SHP77 (cell line): ENCODE data around the gene ZNF184.

Source experiments
- DNase-seq, 2 experiments: peaks; one replicate each; lab custom pipeline; 2025; lab: John Stamatoyannopoulos, UW

ZNF184 gene

DNA sequence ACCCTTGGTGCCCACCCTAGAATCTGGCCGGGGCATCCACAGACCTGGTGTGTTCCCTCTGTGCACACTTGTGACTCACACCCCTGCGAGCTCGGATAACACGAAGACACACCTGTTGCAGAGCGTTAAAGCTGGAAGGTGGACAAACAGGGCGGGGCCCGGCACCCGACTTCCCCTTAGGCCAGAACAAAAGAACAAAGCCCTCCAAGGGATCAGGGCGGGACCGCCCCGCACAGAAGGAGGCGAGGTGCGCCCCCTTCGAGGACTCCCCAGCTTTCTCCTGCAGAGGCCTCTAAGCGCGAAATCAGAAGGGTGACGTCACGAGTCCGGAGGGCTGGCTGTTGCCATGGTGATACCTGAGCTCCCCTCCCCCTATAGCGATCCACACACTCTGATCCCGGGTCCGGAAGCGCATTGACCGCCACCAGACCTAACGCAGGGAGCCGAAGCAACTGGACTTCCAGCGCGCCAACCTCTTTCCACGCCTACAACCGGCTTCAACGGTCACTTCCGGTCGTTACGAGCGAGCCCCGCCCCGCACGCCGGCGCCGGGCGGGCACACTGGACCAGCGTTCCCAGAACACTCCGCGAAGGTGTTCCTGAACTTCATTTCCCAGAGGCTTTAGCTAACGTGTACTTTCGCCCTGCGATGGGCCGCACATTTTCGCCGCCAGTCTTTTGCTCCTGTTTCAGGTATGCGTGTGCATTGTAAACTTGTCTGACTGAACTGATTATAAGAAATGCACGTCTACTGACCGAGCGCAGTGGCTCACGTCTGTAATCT lies at the start of gene ZNF184:
Gene ZNF184, minus strand, starts transcription at position 489 of the 784 bp plus-strand sequence. CDS start 811 bp downstream, outside the sequence.
- peak; percentile 94 to 96 for DNase-seq

DNA sequence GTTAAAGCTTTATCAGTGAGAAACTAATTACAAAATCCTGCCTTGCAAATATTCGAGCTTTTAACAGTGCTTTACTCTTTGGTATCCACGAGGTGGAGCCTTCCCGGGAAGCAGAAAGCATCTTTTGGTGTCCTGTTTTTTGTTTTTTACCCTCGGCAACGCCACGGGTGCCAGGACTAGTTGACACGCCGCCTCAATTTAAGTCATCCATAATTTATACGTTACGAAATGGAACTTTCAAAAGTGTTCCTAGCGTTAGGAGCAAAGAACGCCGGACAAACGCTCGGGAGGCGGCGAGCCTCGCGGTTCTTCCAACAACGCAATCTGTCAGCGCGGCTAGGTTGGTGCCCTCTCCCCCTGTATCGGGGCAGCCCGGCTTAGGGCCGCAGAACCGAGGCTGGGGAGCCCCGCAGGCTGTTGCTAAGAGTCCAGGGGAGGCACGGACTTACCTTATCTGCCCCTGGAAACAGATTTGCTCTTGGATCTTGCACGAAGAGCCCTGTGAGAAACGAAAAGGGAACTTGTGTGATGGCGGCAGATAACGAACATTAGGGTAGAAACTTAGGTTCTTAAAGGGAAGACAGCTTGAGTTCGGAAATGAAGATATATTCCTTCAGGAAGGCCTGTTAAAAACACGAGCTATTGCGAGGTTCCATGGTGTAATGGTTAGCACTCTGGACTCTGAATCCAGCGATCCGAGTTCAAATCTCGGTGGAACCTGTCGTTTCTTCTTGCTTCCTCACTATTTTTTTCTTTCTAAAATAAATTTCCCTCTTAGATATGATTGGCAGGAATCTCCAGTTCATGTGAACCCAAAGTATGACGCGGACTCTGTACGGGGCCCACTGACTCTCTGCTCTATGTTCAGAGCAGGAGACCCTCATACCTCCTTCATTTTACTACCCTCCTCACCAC lies 46.2 kb upstream of the ZNF184 start:
- peak; percentile 71 to 76 for DNase-seq

DNA sequence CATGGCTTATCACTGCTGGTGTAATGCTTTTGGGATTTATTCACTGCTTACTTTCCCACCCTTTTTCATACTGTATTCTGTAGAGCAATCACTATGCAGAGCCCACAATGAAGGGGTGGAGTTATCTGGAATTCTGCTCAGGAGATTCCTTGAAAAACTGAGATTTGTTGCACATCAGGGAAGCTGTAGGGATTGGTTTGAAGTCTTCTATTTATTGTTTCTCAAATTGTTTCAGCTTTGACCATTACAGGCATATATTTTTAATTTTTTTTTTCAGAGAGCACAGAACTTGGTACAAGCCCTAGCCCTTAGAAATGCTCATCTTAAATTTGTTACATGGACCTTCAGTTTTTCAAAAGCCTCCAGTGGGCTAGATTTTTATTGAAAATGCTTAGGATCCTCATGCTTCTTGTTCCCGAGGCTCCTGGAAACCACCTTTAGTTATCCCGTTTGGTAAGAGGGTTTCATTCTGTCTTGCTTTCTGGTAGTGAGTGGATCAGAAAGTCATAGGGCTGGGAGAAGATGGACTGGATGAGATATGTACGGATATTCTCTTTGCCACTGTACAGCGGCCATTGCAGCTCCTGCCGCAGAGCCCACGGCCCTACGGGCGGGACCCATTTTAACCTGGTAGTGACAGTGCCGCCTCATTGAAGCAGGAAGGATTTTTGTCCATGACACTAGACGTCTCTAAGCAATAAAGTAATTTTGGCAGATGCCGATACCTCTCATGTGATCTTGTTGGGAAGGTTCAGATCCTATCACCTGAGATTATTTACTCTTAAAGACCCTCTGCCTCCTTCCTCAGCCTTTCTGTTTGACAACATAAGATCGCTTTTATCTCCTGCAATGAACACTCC lies 45.3 kb upstream of the ZNF184 start:
- peak; percentile 30 to 38 for DNase-seq

DNA sequence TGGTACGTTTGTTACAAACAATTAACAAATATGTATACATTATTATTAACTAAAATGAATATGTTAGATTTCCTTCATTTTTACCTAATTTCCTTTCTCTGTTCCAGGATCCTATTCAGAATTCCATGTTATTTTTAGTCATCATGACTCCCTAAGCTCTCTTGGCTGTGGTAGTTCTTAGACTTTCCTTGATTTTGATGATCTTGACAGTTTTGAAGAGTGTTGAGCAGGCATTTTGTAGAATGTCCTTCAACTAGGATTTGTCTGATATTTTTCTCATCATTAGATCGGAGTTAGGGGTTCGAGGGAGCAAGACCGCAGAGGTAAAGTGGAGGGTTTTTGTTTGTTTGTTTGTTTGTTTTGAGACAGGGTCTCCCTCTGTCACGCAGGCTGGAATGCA lies 44.3 kb upstream of the ZNF184 start:
- DNase-seq, result no peak

DNA sequence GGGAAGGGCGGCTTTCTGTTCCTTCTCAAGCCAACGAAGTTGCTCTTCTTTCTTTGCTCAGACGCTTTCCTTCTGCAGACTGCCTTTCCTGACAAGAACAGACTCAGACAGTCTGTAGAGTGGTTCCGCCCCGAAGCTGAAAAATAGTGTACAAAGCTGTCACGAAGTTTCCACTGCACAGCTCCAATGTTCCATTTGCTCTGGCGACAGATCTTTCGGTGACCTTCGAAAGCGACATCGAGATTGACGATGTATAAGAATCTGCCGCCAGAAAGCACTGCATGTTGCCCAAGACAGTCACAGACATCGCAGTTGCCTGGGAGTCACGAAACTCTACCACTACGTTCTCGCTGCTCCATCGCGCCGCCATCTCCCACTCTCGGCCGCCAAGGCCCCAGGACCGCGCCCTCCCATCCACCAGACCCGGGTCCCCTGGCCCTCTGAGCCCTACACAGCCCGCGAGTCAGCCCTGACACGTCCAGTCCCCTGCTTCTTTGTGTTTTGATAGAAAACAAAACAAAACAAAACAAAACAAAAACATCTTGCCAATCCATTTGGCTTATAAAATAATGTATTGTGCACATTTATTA lies 42.1 kb upstream of the ZNF184 start:
- no peak for DNase-seq

DNA sequence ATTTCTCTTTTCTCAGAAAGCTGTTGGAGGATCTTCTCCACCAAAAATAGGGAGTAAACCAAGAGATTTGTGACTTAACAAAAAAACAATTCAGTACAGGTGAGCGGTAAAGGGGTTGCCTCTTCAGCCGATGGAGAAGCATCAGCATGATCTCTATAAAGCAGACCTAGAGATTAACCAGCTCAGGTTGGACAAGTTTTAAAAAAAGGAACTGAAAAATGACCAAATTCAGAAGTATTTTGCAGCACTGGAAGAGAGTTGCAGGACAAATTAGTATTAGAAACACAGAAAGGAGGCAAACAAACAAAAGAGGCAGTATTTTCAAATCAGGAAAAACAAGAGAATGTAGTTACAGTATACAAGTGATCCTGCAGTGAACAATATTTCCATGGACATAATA lies 39.6 kb upstream of the ZNF184 start:
- DNase-seq, result no peak

DNA sequence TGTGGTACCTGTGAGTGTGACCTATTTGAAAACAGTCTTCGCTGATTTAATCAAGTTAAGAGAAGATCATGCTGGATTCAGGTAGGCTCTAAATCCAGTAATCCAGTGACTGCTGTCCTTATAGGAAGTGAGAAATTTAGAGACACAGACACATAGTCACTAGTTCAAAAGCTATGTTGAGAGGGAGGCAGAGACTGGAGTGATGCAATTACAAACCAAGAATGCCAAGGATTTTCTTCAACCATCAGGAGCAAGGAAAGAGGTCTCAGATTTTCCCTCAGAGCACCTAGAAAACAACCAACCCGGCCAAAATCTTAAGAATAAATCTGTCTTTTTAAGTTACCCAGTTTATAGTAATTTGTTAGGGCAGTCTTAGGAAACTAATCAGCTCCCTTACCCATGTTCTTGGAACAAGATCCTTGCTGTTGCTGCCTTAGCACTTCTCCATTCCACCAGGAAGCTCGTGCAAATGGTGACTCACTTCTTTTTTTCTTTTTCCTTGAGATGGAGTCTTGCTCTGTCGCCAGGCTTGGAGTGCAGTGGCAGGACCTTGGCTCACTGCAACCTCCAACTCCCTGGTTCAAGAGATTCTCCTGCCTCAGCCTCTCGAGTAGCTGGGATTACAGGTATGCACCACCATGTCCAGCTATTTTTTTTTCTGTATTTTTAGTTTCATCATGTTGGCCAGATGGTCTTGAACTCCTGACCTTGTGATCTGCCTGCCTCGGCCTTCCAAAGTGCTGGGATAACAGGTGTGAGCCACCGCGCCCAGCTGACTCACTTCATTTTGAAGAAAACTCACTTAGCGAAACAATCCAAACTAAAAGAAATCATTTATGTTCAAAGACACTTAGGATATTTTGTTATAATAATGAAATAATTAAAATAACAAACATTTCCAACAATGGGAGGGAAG lies 34.4 kb upstream of the ZNF184 start:
- DNase-seq, result no peak

DNA sequence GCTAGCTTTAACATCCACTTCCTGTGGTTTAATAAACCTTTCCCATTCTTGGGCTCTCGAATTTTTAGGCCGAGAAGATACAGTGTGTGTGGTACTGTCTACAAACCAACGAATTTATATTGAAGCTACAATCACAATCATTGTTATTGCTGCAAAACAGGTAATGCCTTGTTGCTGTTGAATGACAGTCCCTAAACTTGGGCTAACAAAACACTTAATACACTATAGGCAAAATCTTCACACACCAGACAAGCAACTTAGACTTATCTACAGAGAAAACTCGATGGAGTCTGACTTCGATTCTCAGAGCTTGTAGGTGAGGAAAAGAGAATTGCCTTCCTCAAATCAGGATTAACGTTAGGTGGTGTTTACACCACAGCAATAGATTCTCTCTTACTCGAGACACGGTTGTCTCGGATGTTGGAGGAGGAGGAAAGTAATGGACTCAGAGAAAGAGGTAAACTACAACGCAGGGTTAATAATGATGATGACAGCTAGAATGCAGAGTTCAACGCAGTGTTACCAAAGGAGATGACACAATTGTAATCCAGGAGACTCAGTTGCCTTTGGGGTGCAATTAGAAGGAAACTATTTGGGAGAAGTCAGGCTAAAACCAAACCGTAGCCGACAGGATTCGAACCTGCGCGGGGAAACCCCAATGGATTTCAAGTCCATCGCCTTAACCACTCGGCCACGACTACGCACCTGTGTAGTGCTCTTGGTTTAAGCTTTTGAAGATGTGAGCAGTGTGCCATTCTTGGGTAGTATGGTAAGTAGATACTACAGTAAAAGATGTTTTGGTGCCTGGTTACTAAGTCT lies 32.5 kb upstream of the ZNF184 start:
- peak; percentile 53 to 67 for DNase-seq

DNA sequence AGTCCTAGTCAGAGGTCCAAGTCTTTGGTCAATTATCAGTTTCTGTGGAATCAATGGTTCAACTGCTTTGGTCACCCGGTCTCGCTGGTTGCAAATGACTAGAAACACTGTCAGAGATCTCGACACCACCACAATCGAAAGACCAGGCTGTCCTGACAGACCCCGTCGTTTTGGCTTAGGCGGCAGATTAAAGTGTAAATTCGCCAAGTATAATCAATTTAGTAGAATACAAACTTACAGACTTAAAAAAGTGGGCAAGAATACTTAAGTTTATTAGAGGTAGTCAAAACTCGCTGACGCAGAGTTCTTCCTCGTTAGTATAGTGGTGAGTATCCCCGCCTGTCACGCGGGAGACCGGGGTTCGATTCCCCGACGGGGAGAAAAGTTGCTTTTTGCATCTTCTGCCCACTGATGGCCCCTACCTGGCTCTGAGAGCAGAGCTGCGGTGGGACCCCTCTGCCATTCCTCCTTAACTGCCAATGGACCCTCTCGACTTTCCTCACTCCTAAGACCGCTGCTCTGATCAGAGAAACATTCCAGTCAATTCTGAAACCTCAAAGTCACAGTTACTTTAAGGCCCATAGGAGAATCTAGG lies 30.6 kb upstream of the ZNF184 start:
- DNase-seq, result peak; percentile 25 to 56

DNA sequence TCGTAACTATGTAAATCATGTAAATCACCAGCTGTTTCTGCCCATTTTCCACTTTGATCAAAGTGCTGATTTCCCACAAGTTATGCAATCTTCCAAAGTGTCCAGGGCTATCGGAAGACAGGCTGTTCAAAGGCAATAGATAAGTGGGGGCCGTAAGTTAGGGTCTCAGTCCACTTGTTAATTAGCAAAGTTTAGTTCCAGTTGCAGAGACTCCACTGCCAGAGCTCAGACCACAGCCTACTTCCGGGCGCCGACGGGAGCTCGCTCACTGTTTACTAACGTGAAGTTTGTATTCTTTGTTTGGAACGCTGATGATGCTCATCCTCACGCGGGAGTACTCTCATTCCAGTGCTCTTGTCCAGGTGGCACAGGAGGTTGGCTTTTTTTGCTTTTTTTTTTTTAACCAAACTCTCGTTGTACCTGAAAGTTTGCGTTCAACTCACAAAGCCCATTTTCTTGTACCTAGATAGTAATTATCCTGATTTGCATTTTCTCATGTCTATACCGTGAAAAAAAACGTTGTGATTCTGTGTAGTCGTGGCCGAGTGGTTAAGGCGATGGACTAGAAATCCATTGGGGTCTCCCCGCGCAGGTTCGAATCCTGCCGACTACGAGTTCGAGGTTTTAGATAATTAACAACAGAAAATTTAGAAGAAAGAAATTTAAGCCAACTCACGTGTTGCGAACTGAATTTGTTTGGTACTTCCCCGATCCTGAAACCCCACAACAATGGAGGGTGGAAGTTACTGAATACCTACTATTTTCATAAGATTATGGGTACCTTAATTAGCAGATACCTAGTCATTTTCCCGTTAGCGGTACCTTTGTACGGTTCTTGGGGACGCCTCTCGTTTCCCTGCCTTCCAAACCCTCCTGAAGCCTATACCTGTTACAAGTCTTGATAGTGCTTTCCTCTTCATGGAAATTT lies 29.9 kb upstream of the ZNF184 start:
- peak; percentile 69 to 78 for DNase-seq

DNA sequence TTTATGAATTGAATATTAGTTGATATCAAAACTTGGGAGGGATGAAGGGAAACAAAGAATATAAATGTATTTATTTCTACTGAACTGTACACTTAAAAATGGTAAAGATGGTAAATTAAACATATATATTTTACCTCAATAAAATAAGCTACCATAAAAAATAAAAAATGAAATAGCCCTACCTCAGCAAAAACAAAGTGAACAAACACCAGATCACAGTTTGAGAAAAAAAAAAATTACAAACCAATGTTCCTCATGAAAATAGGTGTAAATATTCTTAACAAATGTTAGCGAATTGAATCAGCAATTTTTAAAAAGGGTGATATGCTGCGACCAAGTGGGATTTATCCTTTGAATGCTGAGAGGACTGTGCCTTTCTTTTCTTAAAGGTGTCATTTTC lies 28.3 kb upstream of the ZNF184 start:
- DNase-seq, result no peak

DNA sequence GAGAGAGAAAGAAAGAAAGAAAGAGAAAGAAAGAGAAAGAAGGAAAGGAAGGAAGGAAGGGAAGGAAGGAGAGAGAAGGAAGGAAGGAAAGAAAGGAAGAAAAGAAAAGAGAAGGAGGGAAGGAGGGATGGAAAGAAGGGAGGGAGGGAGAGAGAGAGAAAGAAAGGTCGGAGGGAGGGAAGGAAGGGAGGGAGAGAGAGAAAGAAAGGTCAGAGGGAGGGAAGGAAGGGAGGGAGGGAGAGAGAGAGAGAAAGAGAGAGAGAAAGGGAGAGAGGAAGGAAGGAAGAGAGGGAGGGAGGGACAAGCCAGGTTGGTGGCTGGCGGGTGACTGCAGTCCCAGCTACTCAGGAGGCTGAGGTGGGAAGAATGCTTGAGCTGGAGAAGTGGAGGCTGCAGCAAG lies 27.3 kb upstream of the ZNF184 start:
- DNase-seq, result no peak

DNA sequence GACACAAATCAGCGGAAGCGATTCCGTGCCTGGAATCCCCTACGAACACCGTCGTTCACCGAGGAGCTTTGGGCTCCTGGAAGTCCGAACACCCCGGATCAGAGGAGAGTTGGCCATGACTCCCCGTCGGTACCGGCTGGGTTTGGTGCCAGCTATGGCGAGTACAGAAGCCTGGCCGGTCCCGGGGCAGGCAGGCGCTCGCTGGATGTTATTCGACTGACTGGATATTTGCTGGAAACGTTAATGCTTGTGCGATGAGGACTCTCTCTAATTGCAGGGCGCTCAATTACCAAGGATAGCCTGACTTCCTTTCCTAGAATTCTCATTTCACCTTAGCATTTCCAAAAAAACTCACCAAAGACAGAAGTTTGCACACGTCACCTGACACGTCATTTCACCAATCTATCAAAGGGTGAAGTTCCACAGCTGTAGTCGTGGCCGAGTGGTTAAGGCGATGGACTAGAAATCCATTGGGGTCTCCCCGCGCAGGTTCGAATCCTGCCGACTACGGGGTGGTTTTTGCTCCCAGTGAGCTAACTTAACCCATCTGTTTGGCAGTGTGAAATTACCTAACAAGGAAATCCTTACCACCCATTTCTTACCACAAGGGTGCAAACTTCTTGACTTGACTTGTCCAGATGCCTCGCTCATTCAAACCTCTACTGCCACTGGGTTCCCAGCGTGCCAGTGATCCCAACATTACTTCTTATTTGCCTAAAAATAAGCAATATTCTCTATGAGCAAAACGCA lies 22.7 kb upstream of the ZNF184 start:
- DNase-seq, result no peak

DNA sequence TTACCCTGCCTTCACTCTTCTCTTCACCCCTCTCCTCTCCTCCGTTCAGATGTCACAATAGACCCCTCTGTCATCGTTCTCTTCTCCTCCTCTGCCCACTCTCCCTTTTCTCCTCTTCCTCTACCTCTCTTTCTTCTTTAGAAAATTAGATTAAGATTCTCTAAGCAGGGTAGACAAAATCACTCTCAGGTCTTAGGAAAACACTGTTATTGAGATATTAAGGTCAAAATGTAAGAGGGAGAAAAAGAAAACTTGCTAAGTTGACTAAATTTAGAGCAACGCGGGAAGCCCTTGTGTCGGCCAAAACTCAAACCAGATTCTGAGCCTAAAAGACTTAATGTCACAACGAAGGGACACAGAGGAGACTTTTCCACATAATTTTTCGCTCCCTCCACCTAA lies 22.1 kb upstream of the ZNF184 start:
- DNase-seq, result no peak

DNA sequence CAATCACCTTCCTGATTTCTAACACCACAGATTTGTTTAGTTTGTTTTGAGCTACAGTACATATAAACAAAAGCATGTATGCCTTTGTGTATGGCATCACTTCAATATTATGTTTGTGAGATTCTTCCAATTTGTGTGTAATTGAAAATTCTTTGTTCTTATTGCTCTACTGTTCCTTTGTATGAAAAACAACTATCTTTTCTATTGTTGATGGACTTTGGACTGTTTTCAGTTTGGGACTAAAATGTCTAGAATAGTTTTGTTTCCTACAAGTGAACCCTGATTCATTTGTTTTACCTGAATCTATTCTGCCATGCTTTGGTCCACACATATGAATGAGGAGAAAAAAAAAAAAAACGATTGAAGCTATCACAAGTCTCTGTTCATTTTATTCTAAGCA lies 21.2 kb upstream of the ZNF184 start:
- no peak for DNase-seq

DNA sequence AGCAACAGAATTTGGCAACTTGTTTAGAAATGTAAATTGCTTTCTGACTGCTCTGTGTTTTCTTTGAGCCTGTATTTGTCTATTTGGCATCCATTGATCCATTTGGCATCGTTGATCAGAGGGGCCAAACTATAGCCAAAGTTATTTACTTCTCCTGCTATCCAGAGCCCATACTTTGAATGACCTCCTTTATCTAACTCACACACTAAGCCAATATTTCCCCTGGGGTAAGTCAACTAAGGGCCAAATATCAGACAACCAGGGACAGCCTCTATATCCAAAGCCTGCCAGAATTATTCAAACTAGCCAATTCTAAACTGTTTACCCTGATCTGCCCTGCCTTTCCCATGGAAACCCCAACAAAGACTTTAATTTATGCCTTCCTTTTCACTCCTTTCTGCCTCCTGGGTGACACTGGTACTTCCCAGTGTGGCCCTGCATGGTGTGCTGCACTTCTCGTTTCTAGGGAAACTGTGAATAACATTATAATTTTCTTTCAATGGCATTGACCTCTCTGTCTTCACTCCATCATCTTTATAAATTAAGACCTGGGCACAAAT lies 19.8 kb upstream of the ZNF184 start:
- DNase-seq, result no peak
